WTC11 (cell line): ENCODE results near the gene ZBTB24. TPM values are rescaled to one million over a fixed set of nuclear protein-coding genes. Genes with fewer than 3 reads are reported as not detected.

Experiments used
- ATAC-seq: fragments of 200-7000 bp; cut with Tn5 transposase; 2 replicates; pipeline ENCODE4 v1.10.0; 2021; ENCODE audit warnings: mild to moderate bottlenecking, moderate library complexity
- CTCF ChIA-PET: fragments of 300-600 bp; sonication (Branson Sonifier 250); formaldehyde crosslinking; loops from one replicate; lab custom pipeline; 2021; ENCODE audit warnings: antibody characterized with exemption; lab: Charles Lee
- POLR2A ChIA-PET: fragments of 350-600 bp; sonication (Branson Sonifier 250); formaldehyde crosslinking; loops from one replicate; lab custom pipeline; 2021; ENCODE audit warnings: antibody characterized with exemption; lab: Charles Lee
- DNase-seq: peaks from one replicate; pipeline ENCODE4 v3.0.0; 2021; ENCODE audit warnings: low spot score
- H3K27ac Mint-ChIP-seq: 2 replicates; pipeline ENCODE4 v1.8.0; 2021; ENCODE audit warnings: mixed read lengths
- H3K27me3 Mint-ChIP-seq: 2 replicates; pipeline ENCODE4 v1.8.0; 2021; ENCODE audit warnings: low read depth, mild to moderate bottlenecking, moderate library complexity, mixed read lengths
- H3K36me3 Mint-ChIP-seq: 2 replicates; pipeline ENCODE4 v1.8.0; 2021; ENCODE audit warnings: mixed read lengths
- H3K4me1 Mint-ChIP-seq: 2 replicates; pipeline ENCODE4 v1.8.0; 2022; ENCODE audit warnings: mixed read lengths
- H3K4me3 Mint-ChIP-seq: 2 replicates; pipeline ENCODE4 v1.8.0; 2021; ENCODE audit warnings: mild to moderate bottlenecking, moderate library complexity, mixed read lengths
- H3K9me3 Mint-ChIP-seq: 2 replicates; pipeline ENCODE4 v1.8.0; 2021; ENCODE audit warnings: mixed read lengths
- ATF1 ChIP-seq: sonication (generic); formaldehyde crosslinking; IDR thresholded peaks from 2 replicates; pipeline ENCODE4 v1.8.1; 2023; ENCODE audit warnings: mild to moderate bottlenecking, moderate library complexity, missing genetic modification reagents
- CBFB ChIP-seq: sonication (generic); formaldehyde crosslinking; IDR thresholded peaks from 2 replicates; pipeline ENCODE4 v1.8.1; 2022; ENCODE audit warnings: mild to moderate bottlenecking, low read depth, missing genetic modification reagents
- ETV6 ChIP-seq: sonication (generic); formaldehyde crosslinking; IDR thresholded peaks from 2 replicates; pipeline ENCODE4 v1.8.1; 2022; ENCODE audit warnings: mild to moderate bottlenecking, missing genetic modification reagents
- JAZF1 ChIP-seq: fragments of 250-450 bp; sonication (Bioruptor Pico); IDR thresholded peaks from 2 replicates; pipeline ENCODE4 v1.9.0; 2021; ENCODE audit warnings: moderate library complexity, mild to moderate bottlenecking, inconsistent platforms
- MXD4 ChIP-seq: fragments of 250-450 bp; sonication (Bioruptor Pico); IDR thresholded peaks from 2 replicates; pipeline ENCODE4 v1.8.0; 2021; ENCODE audit warnings: mild to moderate bottlenecking, moderate library complexity, borderline replicate concordance
- RORB ChIP-seq: fragments of 250-450 bp; sonication (Bioruptor Pico); IDR thresholded peaks from 2 replicates; pipeline ENCODE4 v1.9.0; 2021; ENCODE audit warnings: mild to moderate bottlenecking
- SOX15 ChIP-seq: fragments of 250-450 bp; sonication (Bioruptor Pico); IDR thresholded peaks from 2 replicates; pipeline ENCODE4 v1.9.0; 2021; ENCODE audit warnings: mild to moderate bottlenecking
- TEAD1 ChIP-seq: sonication (generic); formaldehyde crosslinking; IDR thresholded peaks from 2 replicates; pipeline ENCODE4 v1.8.0; 2022; ENCODE audit warnings: mild to moderate bottlenecking, missing genetic modification reagents
- ZNF416 ChIP-seq: fragments of 250-450 bp; sonication (Bioruptor Pico); IDR thresholded peaks from 2 replicates; pipeline ENCODE4 v1.9.0; 2021; ENCODE audit warnings: mild to moderate bottlenecking, inconsistent platforms
- total RNA-seq: library from RNA; stranded (reverse); gene quantifications from 3 replicates; pipeline ENCODE4 v1.2.3, GENCODE V29; 2021
- TF ChIP-seq, protein P1 (sequence below): fragments of 250-450 bp; sonication (Bioruptor Pico); IDR thresholded peaks from 2 replicates; pipeline ENCODE4 v1.9.0; 2021; ENCODE audit warnings: mild to moderate bottlenecking
- TF ChIP-seq, protein P2 (sequence below): sonication (generic); formaldehyde crosslinking; IDR thresholded peaks from 2 replicates; pipeline ENCODE4 v1.8.1; 2022; ENCODE audit warnings: low read depth, mild to moderate bottlenecking, moderate library complexity, missing genetic modification reagents, borderline replicate concordance
- TF ChIP-seq, protein P3 (sequence below): sonication (generic); formaldehyde crosslinking; IDR thresholded peaks from 2 replicates; pipeline ENCODE4 v1.8.0; 2022; ENCODE audit warnings: missing genetic modification reagents
- TF ChIP-seq, protein P4 (sequence below): sonication (generic); formaldehyde crosslinking; IDR thresholded peaks from 2 replicates; pipeline ENCODE4 v1.8.1; 2023; ENCODE audit warnings: mild to moderate bottlenecking, moderate library complexity, missing genetic modification reagents
- TF ChIP-seq, protein P5 (sequence below): sonication (generic); formaldehyde crosslinking; IDR thresholded peaks from 2 replicates; pipeline ENCODE4 v1.8.0; 2022; ENCODE audit warnings: mild to moderate bottlenecking, missing genetic modification reagents
- TF ChIP-seq, protein P6 (sequence below): sonication (generic); formaldehyde crosslinking; IDR thresholded peaks from 2 replicates; pipeline ENCODE4 v1.8.1; 2022; ENCODE audit warnings: low read depth, missing genetic modification reagents, borderline replicate concordance
- TF ChIP-seq, protein P7 (sequence below): fragments of 250-450 bp; sonication (Bioruptor Pico); IDR thresholded peaks from 2 replicates; pipeline ENCODE4 v1.9.0; 2021; ENCODE audit warnings: mild to moderate bottlenecking, borderline replicate concordance
- TF ChIP-seq, protein P8 (sequence below): sonication (generic); formaldehyde crosslinking; IDR thresholded peaks from 2 replicates; pipeline ENCODE4 v1.8.1; 2022; ENCODE audit warnings: mild to moderate bottlenecking, missing genetic modification reagents, moderate library complexity, borderline replicate concordance

The ZBTB24 gene
- total RNA-seq, 1 experiment from 2014 or later: 14.7 TPM

DNA sequence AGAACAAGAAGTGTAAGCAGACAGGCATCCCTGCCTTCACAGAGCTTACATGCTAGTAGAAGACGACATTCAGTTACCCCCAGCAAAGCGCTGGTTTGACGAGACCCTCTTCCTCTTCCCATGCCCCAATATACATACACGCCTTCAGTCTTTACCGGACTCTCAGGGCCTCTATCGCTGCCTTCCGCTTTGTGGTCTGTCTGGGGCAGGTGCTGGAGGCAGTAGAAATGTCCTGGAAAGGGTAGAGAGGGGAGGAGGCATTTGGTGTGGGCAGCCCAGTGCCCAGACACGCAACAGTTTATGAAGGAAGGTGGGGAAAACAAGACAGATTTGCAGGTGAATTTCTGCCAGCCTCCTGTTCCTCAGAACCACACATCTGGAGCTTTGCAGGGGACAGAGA is 36.5 kb downstream of the ZBTB24 start:
- no peak for DNase-seq
- ChIA-PET POLR2A (no interaction called here), CTCF (interaction anchor here (0.7 to 0.9 kb wide), 2 partner anchors 14 to 34 kb away, joined by 3 read pairs; no protein-coding TSS in a partner anchor)
- H3K4me1 Mint-ChIP-seq: peaks cover 7% of the 10 kb centered on the region; the same call in 1 of the 2 replicates
- H3K27me3 Mint-ChIP-seq: no peaks in the 10 kb centered on the region
- no peak for ATAC-seq
- peaks cover 19% of the 10 kb centered on the region for H3K36me3 Mint-ChIP-seq
- TF ChIP-seq, protein P1, sequence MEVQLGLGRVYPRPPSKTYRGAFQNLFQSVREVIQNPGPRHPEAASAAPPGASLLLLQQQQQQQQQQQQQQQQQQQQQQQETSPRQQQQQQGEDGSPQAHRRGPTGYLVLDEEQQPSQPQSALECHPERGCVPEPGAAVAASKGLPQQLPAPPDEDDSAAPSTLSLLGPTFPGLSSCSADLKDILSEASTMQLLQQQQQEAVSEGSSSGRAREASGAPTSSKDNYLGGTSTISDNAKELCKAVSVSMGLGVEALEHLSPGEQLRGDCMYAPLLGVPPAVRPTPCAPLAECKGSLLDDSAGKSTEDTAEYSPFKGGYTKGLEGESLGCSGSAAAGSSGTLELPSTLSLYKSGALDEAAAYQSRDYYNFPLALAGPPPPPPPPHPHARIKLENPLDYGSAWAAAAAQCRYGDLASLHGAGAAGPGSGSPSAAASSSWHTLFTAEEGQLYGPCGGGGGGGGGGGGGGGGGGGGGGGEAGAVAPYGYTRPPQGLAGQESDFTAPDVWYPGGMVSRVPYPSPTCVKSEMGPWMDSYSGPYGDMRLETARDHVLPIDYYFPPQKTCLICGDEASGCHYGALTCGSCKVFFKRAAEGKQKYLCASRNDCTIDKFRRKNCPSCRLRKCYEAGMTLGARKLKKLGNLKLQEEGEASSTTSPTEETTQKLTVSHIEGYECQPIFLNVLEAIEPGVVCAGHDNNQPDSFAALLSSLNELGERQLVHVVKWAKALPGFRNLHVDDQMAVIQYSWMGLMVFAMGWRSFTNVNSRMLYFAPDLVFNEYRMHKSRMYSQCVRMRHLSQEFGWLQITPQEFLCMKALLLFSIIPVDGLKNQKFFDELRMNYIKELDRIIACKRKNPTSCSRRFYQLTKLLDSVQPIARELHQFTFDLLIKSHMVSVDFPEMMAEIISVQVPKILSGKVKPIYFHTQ (CRISPR knock-in tag): no peak
- TF ChIP-seq, protein P2, sequence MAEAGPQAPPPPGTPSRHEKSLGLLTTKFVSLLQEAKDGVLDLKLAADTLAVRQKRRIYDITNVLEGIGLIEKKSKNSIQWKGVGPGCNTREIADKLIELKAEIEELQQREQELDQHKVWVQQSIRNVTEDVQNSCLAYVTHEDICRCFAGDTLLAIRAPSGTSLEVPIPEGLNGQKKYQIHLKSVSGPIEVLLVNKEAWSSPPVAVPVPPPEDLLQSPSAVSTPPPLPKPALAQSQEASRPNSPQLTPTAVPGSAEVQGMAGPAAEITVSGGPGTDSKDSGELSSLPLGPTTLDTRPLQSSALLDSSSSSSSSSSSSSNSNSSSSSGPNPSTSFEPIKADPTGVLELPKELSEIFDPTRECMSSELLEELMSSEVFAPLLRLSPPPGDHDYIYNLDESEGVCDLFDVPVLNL (CRISPR knock-in tag): no peak
- TF ChIP-seq JAZF1: no peak
- TF ChIP-seq, protein P3, sequence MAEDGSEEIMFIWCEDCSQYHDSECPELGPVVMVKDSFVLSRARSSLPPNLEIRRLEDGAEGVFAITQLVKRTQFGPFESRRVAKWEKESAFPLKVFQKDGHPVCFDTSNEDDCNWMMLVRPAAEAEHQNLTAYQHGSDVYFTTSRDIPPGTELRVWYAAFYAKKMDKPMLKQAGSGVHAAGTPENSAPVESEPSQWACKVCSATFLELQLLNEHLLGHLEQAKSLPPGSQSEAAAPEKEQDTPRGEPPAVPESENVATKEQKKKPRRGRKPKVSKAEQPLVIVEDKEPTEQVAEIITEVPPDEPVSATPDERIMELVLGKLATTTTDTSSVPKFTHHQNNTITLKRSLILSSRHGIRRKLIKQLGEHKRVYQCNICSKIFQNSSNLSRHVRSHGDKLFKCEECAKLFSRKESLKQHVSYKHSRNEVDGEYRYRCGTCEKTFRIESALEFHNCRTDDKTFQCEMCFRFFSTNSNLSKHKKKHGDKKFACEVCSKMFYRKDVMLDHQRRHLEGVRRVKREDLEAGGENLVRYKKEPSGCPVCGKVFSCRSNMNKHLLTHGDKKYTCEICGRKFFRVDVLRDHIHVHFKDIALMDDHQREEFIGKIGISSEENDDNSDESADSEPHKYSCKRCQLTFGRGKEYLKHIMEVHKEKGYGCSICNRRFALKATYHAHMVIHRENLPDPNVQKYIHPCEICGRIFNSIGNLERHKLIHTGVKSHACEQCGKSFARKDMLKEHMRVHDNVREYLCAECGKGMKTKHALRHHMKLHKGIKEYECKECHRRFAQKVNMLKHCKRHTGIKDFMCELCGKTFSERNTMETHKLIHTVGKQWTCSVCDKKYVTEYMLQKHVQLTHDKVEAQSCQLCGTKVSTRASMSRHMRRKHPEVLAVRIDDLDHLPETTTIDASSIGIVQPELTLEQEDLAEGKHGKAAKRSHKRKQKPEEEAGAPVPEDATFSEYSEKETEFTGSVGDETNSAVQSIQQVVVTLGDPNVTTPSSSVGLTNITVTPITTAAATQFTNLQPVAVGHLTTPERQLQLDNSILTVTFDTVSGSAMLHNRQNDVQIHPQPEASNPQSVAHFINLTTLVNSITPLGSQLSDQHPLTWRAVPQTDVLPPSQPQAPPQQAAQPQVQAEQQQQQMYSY (CRISPR knock-in tag): no peak
- TF ChIP-seq ZNF416 (CRISPR knock-in tag): no peak
- TF ChIP-seq ATF1: no peak
- TF ChIP-seq, protein P4, sequence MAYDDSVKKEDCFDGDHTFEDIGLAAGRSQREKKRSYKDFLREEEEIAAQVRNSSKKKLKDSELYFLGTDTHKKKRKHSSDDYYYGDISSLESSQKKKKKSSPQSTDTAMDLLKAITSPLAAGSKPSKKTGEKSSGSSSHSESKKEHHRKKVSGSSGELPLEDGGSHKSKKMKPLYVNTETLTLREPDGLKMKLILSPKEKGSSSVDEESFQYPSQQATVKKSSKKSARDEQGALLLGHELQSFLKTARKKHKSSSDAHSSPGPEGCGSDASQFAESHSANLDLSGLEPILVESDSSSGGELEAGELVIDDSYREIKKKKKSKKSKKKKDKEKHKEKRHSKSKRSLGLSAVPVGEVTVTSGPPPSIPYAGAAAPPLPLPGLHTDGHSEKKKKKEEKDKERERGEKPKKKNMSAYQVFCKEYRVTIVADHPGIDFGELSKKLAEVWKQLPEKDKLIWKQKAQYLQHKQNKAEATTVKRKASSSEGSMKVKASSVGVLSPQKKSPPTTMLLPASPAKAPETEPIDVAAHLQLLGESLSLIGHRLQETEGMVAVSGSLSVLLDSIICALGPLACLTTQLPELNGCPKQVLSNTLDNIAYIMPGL: no peak
- TF ChIP-seq SOX15: no peak
- TF ChIP-seq, protein P5, sequence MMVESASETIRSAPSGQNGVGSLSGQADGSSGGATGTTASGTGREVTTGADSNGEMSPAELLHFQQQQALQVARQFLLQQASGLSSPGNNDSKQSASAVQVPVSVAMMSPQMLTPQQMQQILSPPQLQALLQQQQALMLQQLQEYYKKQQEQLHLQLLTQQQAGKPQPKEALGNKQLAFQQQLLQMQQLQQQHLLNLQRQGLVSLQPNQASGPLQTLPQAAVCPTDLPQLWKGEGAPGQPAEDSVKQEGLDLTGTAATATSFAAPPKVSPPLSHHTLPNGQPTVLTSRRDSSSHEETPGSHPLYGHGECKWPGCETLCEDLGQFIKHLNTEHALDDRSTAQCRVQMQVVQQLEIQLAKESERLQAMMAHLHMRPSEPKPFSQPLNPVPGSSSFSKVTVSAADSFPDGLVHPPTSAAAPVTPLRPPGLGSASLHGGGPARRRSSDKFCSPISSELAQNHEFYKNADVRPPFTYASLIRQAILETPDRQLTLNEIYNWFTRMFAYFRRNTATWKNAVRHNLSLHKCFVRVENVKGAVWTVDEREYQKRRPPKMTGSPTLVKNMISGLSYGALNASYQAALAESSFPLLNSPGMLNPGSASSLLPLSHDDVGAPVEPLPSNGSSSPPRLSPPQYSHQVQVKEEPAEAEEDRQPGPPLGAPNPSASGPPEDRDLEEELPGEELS (CRISPR knock-in tag): no peak
- no peak for TF ChIP-seq MXD4 (CRISPR knock-in tag)
- TF ChIP-seq ETV6 (CRISPR knock-in tag): no peak
- no peak for TF ChIP-seq CBFB (CRISPR knock-in tag)
- TF ChIP-seq, protein P6, sequence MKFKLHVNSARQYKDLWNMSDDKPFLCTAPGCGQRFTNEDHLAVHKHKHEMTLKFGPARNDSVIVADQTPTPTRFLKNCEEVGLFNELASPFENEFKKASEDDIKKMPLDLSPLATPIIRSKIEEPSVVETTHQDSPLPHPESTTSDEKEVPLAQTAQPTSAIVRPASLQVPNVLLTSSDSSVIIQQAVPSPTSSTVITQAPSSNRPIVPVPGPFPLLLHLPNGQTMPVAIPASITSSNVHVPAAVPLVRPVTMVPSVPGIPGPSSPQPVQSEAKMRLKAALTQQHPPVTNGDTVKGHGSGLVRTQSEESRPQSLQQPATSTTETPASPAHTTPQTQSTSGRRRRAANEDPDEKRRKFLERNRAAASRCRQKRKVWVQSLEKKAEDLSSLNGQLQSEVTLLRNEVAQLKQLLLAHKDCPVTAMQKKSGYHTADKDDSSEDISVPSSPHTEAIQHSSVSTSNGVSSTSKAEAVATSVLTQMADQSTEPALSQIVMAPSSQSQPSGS: no peak
- TF ChIP-seq, protein P7, sequence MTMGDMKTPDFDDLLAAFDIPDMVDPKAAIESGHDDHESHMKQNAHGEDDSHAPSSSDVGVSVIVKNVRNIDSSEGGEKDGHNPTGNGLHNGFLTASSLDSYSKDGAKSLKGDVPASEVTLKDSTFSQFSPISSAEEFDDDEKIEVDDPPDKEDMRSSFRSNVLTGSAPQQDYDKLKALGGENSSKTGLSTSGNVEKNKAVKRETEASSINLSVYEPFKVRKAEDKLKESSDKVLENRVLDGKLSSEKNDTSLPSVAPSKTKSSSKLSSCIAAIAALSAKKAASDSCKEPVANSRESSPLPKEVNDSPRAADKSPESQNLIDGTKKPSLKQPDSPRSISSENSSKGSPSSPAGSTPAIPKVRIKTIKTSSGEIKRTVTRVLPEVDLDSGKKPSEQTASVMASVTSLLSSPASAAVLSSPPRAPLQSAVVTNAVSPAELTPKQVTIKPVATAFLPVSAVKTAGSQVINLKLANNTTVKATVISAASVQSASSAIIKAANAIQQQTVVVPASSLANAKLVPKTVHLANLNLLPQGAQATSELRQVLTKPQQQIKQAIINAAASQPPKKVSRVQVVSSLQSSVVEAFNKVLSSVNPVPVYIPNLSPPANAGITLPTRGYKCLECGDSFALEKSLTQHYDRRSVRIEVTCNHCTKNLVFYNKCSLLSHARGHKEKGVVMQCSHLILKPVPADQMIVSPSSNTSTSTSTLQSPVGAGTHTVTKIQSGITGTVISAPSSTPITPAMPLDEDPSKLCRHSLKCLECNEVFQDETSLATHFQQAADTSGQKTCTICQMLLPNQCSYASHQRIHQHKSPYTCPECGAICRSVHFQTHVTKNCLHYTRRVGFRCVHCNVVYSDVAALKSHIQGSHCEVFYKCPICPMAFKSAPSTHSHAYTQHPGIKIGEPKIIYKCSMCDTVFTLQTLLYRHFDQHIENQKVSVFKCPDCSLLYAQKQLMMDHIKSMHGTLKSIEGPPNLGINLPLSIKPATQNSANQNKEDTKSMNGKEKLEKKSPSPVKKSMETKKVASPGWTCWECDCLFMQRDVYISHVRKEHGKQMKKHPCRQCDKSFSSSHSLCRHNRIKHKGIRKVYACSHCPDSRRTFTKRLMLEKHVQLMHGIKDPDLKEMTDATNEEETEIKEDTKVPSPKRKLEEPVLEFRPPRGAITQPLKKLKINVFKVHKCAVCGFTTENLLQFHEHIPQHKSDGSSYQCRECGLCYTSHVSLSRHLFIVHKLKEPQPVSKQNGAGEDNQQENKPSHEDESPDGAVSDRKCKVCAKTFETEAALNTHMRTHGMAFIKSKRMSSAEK (CRISPR knock-in tag): no peak
- no peak for TF ChIP-seq TEAD1 (CRISPR knock-in tag)
- TF ChIP-seq RORB: no peak
- TF ChIP-seq, protein P8, sequence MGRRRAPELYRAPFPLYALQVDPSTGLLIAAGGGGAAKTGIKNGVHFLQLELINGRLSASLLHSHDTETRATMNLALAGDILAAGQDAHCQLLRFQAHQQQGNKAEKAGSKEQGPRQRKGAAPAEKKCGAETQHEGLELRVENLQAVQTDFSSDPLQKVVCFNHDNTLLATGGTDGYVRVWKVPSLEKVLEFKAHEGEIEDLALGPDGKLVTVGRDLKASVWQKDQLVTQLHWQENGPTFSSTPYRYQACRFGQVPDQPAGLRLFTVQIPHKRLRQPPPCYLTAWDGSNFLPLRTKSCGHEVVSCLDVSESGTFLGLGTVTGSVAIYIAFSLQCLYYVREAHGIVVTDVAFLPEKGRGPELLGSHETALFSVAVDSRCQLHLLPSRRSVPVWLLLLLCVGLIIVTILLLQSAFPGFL (CRISPR knock-in tag): no peak
- H3K9me3 Mint-ChIP-seq: no peaks in the 10 kb centered on the region
- no peak overlapping the region for H3K4me3 Mint-ChIP-seq
- no peak overlapping the region for H3K27ac Mint-ChIP-seq
